T follicular helper cell (primary cell): Measurements from ENCODE around the gene JAK1.
"Not testable (repeated sequence)": the region's sequence is repeated elsewhere in the genome, so short reads cannot be mapped to it uniquely, and the experiment has no call there.

Experiments used
- DNase-seq: peaks from one replicate; pipeline ENCODE4 v3.0.0-alpha.2; 2020; ENCODE audit warnings: low read depth

The JAK1 gene

GRCh38 chr1:64921771-64922170 is 44.6 kb downstream of the JAK1 start:
- DNase-seq: no peak

- DNase-seq: no peak
Observed at GRCh38 chr1:64920941-64921589, 45.3 kb downstream of the JAK1 start.

- DNase-seq: not testable (repeated sequence)
Observed at GRCh38 chr1:64919120-64919519, 47.2 kb downstream of the JAK1 start.

- DNase-seq: no peak
Observed at GRCh38 chr1:64917907-64918306, 48.4 kb downstream of the JAK1 start.

GRCh38 chr1:64917328-64917861 is 49.0 kb downstream of the JAK1 start:
- no peak for DNase-seq

- DNase-seq: no peak
Observed at GRCh38 chr1:64915381-64916274, 50.7 kb downstream of the JAK1 start.

GRCh38 chr1:64913361-64914015 is 52.9 kb downstream of the JAK1 start:
- no peak for DNase-seq

GRCh38 chr1:64912191-64912590 is 54.2 kb downstream of the JAK1 start:
- DNase-seq: no peak

GRCh38 chr1:64911326-64911725 is 55.0 kb downstream of the JAK1 start:
- DNase-seq: no peak

GRCh38 chr1:64909031-64909430 is 57.3 kb downstream of the JAK1 start:
- DNase-seq: no peak

GRCh38 chr1:64908575-64908974 is 57.8 kb downstream of the JAK1 start:
- DNase-seq: no peak

- no peak for DNase-seq
Observed at GRCh38 chr1:64906447-64906846, 59.9 kb downstream of the JAK1 start.

GRCh38 chr1:64903593-64903992 is 62.8 kb downstream of the JAK1 start:
- no peak for DNase-seq

- no peak for DNase-seq
Observed at GRCh38 chr1:64901663-64902062, 64.7 kb downstream of the JAK1 start.

GRCh38 chr1:64900916-64901315 is 65.4 kb downstream of the JAK1 start:
- DNase-seq: no peak

- peak; percentile 28 for DNase-seq
Observed at GRCh38 chr1:64898107-64898861, 68.1 kb downstream of the JAK1 start.

GRCh38 chr1:64896551-64896950 is 69.8 kb downstream of the JAK1 start:
- DNase-seq: no peak

GRCh38 chr1:64895500-64895899 is 70.8 kb downstream of the JAK1 start:
- no peak for DNase-seq

- no peak for DNase-seq
Observed at GRCh38 chr1:64894438-64895196, 71.7 kb downstream of the JAK1 start.

GRCh38 chr1:64893921-64894320 is 72.4 kb downstream of the JAK1 start:
- DNase-seq: no peak
